ENCODE data around the gene GNL1.

- TF ChIP-seq CTCF (IDR thresholded peaks at IDR 0.05), result no peak
- no peak for TF ChIP-seq EZH2 (IDR thresholded peaks at IDR 0.05; ENCODE audit: borderline replicate concordance, insufficient read depth, low read depth, low read length, poor library complexity, severe bottlenecking)
Measured at GRCh38 chr6:30530014-30530413, 26.3 kb downstream of the GNL1 start.

All from B cell (primary cell).